Stimulated activated CD8-positive, alpha-beta memory T cell treated with anti-CD3 and anti-CD28 coated beads, Interleukin-4, amount 100 ng/mL, for 48 hours (primary cell): Measurements from ENCODE around the gene HSD11B2.

Experiments
- DNase-seq: peaks from one replicate; pipeline ENCODE4 v3.0.0-alpha.2; 2020

Gene HSD11B2

DNA sequence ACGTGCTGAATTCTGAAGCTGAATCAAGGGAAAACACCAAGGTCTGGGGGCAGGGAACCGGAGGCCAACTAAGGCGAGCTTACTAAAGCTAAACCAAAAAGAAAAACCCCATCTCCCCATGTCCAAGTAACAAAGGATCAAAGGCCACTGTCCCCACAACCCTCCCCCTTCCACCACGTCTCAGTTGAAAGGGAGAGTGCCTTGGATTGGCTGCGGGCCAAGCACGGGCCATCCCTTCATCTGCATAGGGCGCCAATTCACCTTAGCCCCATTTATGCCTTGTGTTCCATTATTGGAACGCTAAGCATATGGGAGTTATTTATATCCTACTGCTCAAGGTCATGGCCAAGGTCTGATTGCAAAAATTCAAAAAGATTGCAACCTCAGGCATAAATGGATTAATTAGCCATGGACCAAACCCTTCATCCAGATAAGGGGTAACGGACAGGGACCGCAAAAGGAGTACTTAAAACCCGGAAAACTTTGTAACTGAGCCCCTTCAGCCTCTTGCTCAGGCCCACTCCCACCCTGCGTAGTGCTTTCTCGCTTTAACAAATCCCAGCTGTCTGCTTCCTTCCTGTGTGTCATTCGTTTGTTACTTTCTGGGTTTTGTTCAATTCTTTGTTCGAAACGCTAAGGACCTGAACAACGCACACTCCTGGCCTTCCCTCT lies 50.8 kb downstream of the HSD11B2 start:
- peak; percentile 71 for DNase-seq

DNA sequence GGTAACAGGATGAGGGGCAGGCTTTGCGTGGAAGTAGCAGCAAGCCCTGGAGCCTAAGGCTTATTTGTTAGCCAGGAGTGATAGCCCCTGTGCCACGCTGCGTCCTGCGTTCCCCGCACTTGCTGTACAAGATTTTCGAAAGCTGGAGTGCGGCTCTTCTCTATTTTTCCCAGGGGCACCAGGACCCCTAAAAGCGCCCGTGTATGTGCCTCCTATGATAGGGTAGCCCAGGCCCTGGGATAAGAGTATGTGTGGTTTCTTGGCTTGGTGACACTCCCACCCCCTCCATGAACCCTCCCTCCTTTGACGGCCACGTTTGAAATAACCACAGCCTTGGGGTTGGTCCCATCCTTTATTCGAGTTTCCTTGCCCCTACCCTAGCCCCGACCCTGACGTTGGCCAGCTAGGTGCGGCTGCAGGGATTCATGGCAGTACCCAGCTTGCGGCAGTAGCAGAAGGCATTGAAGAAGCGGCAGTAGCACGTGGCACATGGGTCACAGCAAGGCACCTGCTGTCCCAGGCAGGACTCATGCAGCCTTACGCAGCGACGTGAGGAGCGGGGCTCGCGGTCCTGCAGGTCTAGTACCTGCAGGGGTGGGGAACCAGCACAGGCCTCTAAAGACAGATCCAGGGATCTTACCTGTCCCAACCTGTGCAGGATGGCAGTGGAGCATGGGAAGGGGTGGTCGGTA lies 51.5 kb downstream of the HSD11B2 start:
- peak; percentile 32 for DNase-seq

DNA sequence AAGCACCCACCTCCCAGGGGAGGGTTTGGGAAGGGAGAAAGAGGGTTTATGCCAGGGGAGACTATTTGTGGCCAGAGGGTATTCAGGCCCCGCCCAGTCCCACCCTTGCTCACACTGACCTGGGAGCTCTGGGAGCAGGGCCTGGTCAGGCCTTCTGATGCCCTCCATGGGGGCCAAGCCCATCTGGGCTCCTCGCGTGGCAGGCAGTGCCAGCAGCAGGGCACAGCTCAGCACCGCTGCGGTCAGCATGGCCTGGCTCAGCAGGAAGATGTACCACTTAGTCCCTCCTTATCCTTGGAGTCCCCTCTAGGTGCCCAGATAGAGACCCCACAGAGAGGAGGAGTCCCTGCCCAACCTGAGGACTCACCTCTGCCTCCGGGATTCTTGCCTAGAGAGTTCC lies 52.2 kb downstream of the HSD11B2 start, which contains the start of gene AGRP:
Gene AGRP, minus strand, starts transcription at position 398 of the 400 bp plus-strand sequence. Its CDS starts 149 bp downstream, at position 249.
- no peak for DNase-seq

DNA sequence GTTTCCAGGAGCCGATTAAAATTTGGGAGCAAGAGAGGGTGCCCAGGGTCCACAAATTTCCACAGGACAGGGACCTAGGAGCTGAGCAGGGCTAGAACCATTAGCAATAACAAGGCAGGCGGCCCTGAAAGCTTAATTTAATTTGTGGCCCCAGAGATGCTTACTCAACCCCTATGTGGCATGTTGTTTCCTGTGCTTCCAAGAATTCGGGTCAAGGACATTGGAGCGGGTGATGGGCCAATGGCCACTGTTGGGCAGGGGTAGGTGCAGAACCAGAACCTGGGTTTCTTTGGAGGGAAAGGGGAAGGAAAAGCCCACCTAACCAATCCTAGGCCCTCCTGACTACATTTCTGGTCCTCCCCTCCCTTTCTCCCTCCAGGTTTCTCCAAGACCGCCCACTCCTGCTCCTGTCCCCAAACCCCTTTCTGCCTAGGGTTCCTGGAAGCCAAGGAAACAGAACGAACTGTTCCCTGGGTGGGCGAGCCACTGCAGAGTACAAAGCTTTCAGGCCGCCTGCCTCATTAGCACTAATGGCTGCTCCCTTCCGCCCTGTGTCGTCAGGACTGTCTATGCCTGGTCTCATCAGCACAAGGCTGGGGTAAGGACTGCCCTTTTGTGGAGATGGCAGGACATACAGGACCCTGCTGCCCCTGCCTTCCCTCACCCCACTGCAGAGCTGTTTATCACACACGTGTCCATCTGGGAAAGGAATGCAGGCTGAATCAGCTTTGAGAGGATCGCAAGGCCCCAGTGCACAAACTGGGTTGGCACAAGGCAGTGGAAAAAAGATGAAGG lies 53.0 kb downstream of the HSD11B2 start:
- no peak for DNase-seq

DNA sequence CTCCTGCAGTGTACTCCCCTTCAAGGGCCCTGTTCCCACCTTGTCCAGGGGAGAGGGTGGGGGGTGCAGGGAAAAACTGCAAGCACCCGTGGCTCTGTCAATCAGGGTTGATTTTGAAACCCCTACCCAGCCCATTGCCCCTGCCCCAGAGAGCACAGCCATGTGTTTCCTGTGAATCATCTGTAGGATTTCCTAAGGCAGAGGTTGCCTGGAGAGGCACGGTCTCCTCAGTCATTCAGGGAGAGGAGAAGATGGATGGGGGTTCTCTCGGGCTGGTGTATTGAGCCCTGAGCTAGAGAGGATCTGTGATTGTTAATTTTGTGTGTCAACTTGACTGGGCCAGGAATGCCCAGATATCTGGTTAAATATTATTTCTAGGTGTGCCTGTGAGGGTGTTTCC lies 55.9 kb downstream of the HSD11B2 start:
- no peak for DNase-seq
